Neutrophil (primary cell): ENCODE results near the gene ASIC2.

Experiments used
- H3K27ac ChIP-seq: fragments of 200-600 bp; sonication (generic); 2 replicates; pipeline ENCODE4 v1.5.1; 2016; ENCODE audit warnings: mild to moderate bottlenecking, moderate library complexity
- H3K27me3 ChIP-seq: fragments of 200-600 bp; sonication (generic); 2 replicates; pipeline ENCODE4 v1.6.0; 2016; ENCODE audit warnings: mild to moderate bottlenecking
- H3K36me3 ChIP-seq: fragments of 200-600 bp; sonication (generic); 2 replicates; pipeline ENCODE4 v1.5.1; 2017
- H3K4me1 ChIP-seq, 2 experiments: fragments of 200-600 bp in 1 of 2; sonication (generic) in 1 of 2; 1 replicate in 1 of 2; 2 replicates in 1 of 2; pipeline versions ENCODE4 v1.5.1 to v1.6.1; 2013 to 2016; ENCODE audit warnings: low read depth in 1 of 2, low read length in 1 of 2, mild to moderate bottlenecking in 1 of 2, moderate library complexity in 1 of 2; ENCODE audit not compliant: control insufficient read depth in 1 of 2, insufficient read depth in 1 of 2
- H3K4me3 ChIP-seq, 2 experiments: fragments of 200-600 bp in 1 of 2; sonication (generic) in 1 of 2; 1 replicate in 1 of 2; 2 replicates in 1 of 2; pipeline ENCODE4 v1.5.1; 2013 to 2016; ENCODE audit warnings: low read depth in 1 of 2, low read length in 1 of 2, mild to moderate bottlenecking in 1 of 2, moderate library complexity in 1 of 2
- H3K9me3 ChIP-seq: fragments of 200-600 bp; sonication (generic); 2 replicates; pipeline ENCODE4 v1.5.1; 2016
- TF ChIP-seq, protein P1 (sequence below): fragments of 200-600 bp; sonication (generic); IDR thresholded peaks from 2 replicates; pipeline ENCODE4 v1.5.1; 2016; ENCODE audit warnings: antibody characterized with exemption

The ASIC2 gene

DNA sequence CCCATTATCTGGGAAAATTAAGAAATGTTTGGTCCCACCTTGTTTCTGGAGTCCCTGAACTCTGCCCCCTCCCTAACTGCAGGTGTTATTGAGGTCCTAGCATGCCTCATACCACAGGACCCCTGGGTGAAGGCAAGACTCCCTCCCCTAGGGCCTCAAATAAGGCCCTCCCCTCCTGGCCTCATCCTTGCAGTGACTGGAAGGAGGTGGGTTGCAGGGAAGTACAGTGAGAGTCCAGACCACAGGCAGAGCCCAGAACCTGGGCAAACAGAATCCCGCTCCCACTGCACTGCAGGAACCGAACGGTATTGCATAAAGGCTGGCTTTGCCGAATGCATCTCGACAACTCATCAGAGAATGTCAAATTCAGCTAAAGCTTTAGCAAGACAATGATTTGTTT lies 126.6 kb downstream of the ASIC2 start:
- Histone ChIP-seq H3K9me3 (no peaks in the 10 kb centered on the region), H3K4me1 (no peaks in the 10 kb centered on the region), H3K4me3 (no peak overlapping the region), H3K27me3 (peaks cover 10% of the 10 kb centered on the region), H3K27ac (no peak overlapping the region), H3K36me3 (no peaks in the 10 kb centered on the region)
- TF ChIP-seq, protein P1, sequence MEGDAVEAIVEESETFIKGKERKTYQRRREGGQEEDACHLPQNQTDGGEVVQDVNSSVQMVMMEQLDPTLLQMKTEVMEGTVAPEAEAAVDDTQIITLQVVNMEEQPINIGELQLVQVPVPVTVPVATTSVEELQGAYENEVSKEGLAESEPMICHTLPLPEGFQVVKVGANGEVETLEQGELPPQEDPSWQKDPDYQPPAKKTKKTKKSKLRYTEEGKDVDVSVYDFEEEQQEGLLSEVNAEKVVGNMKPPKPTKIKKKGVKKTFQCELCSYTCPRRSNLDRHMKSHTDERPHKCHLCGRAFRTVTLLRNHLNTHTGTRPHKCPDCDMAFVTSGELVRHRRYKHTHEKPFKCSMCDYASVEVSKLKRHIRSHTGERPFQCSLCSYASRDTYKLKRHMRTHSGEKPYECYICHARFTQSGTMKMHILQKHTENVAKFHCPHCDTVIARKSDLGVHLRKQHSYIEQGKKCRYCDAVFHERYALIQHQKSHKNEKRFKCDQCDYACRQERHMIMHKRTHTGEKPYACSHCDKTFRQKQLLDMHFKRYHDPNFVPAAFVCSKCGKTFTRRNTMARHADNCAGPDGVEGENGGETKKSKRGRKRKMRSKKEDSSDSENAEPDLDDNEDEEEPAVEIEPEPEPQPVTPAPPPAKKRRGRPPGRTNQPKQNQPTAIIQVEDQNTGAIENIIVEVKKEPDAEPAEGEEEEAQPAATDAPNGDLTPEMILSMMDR = no peak

DNA sequence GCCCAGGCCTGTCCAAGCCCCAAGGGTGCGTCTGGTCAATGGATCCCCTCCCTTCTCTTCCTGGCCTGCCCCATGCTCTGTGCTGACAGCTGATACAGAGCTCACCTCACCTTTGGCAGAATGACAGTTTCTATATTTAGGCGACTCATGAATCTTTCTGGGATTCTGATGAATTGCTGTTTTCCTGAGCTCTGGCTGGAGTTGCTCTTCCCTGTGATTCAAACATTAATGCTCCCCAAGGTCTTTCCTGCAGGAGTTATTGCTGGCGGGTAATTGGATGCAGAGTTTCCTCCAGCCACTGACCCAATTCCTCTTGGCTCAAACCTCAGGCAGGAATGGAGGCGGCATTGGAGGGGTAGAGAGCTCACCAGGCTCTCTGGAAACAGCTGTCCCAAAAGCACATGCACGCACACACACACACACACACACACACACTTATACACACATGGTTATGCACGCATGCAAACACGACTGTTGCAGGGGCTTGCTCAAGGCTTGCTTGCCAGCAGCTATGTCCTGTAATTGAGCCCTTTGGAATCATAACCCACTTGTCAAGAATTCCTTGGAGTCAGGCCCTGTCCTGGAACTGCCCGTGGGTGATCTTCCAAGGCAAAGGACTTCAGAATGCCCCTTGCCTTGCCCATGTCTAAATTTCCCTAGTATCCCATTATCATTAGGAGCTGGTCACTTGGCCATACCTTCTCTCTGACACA lies 128.8 kb downstream of the ASIC2 start:
- H3K36me3 ChIP-seq = no peaks in the 10 kb centered on the region
- no peaks in the 10 kb centered on the region for H3K4me1 ChIP-seq
- no peak overlapping the region for H3K4me3 ChIP-seq
- H3K27me3 ChIP-seq = peaks cover 10% of the 10 kb centered on the region
- TF ChIP-seq, protein P1 = no peak
- H3K27ac ChIP-seq = no peak overlapping the region
- no peaks in the 10 kb centered on the region for H3K9me3 ChIP-seq

DNA sequence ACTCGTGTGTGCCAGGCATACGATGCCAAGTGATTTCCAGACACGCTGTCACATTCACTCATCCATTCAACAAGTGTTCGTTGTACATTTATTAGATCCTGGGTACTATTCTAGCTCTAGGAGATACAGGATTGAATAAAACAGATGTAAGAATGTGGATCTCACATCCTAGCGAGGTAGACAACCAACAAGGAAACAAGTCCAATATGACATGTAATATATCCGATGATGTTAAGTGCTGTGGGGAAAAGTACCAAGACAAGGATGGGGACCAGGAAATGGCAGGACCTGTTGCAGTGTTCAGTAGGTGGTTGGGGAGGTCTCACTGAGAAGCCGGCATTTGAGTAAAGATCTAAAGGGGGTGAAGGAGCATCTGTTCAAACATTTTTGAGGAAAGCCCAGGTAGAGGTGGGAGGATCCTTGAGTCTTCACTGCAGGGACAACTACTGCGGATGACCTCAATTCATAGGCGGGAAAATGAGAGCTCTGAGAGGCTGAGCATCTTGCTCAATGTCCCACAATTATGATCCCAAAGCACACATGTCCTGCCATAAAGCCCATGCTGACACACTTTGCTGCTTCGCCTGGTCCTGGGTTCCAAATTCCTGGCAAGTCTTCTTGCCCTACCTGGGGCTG lies 129.4 kb downstream of the ASIC2 start:
- Histone ChIP-seq H3K4me3 (no peak overlapping the region), H3K27ac (no peak overlapping the region), H3K9me3 (no peaks in the 10 kb centered on the region), H3K27me3 (peaks cover 10% of the 10 kb centered on the region), H3K4me1 (no peaks in the 10 kb centered on the region), H3K36me3 (no peaks in the 10 kb centered on the region)
- TF ChIP-seq, protein P1 = no peak

DNA sequence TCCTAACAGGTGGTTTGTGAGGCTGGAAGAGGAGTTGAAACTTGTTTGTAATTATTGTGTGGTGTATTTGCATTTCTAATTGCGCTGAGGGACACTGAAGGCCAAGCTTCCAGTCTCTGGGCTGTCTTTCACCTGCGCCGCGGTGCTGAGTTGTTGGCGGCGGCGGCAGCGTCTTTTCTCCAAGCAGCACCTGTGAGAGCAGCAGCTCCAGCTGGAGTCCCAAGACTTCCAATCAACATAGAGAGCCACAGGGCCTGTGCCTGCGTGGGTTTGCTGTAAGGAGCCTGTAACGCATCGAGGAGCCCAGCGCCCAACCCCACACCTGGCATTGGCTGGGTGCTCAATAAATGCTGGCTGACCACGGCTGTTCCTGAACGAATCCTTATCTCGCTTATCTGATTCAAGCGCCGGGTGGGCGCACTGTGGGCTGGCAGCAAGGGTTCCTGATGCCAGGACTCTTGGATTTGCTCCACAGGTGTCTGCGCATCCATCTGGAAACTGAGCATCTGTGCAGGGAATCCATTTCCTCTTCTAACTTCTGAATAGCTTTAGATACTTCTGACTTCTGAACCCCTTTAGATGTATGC lies 138.1 kb downstream of the ASIC2 start:
- H3K27me3 ChIP-seq = peaks cover 12% of the 10 kb centered on the region
- H3K9me3 ChIP-seq = no peaks in the 10 kb centered on the region
- no peak overlapping the region for H3K4me3 ChIP-seq
- TF ChIP-seq, protein P1 = no peak
- no peak overlapping the region for H3K27ac ChIP-seq
- no peaks in the 10 kb centered on the region for H3K4me1 ChIP-seq
- H3K36me3 ChIP-seq = no peaks in the 10 kb centered on the region

DNA sequence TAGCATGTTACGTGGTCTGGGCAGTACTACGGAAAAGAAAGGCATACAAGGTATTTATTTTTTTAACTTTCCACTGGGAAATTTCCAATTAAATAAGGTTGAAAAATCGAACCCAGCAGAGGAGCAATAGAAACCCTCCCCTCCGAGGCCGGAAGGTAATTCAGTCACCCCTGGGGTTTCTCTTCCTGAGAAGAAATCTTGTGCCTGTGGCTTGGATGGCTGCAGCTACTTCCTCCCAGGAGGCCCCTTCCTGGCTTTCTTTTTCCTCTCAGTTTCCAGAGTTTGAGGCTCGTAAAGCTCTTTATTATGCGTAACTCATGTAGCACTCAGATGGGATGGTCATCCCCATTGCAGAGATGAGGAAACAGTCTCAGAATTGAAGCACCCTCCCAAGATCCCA lies 140.3 kb downstream of the ASIC2 start:
- TF ChIP-seq, protein P1 = no peak
- H3K4me3 ChIP-seq = no peak overlapping the region
- no peaks in the 10 kb centered on the region for H3K36me3 ChIP-seq
- no peak overlapping the region for H3K27ac ChIP-seq
- H3K9me3 ChIP-seq = no peaks in the 10 kb centered on the region
- H3K27me3 ChIP-seq = peaks cover 12% of the 10 kb centered on the region
- no peaks in the 10 kb centered on the region for H3K4me1 ChIP-seq
